Hepatocyte (in vitro differentiated cells): ENCODE measurements around the gene SIDT1. TPM values are rescaled to one million over a fixed set of nuclear protein-coding genes. Genes with fewer than 3 reads are reported as not detected.

Experiments used
- DNase-seq: peaks from one replicate; pipeline ENCODE4 v3.0.0-alpha.2; 2016; ENCODE audit warnings: low spot score
- H2AFZ ChIP-seq: fragments of 200-600 bp; sonication (generic); 2 replicates; pipeline ENCODE4 v1.6.0; 2016; ENCODE audit warnings: antibody characterized with exemption, mild to moderate bottlenecking
- H3K27ac ChIP-seq: fragments of 200-600 bp; sonication (generic); 2 replicates; pipeline ENCODE4 v1.5.1; 2016; ENCODE audit warnings: mild to moderate bottlenecking
- H3K27me3 ChIP-seq: fragments of 200-600 bp; sonication (generic); 2 replicates; pipeline ENCODE4 v1.6.1; 2016
- H3K36me3 ChIP-seq: fragments of 200-600 bp; sonication (generic); replicated peaks from 2 replicates; pipeline ENCODE4 v1.5.1; 2016; ENCODE audit warnings: low read depth; ENCODE audit not compliant: insufficient read depth
- H3K4me1 ChIP-seq: fragments of 200-600 bp; sonication (generic); 2 replicates; pipeline ENCODE4 v1.5.1; 2016; ENCODE audit warnings: mild to moderate bottlenecking, moderate library complexity; ENCODE audit not compliant: insufficient read depth
- H3K4me2 ChIP-seq: fragments of 200-600 bp; sonication (generic); 2 replicates; pipeline ENCODE4 v1.6.0; 2016
- H3K4me3 ChIP-seq: fragments of 200-600 bp; sonication (generic); 2 replicates; pipeline ENCODE4 v1.5.1; 2016; ENCODE audit warnings: mild to moderate bottlenecking
- H3K79me2 ChIP-seq: fragments of 200-600 bp; sonication (generic); 2 replicates; pipeline ENCODE4 v1.6.0; 2017; ENCODE audit warnings: mild to moderate bottlenecking
- H3K9me2 ChIP-seq: fragments of 200-600 bp; sonication (generic); replicated peaks from 2 replicates; pipeline ENCODE4 v1.6.0; 2017; ENCODE audit warnings: mild to moderate bottlenecking; ENCODE audit not compliant: insufficient read depth
- H3K9me3 ChIP-seq: fragments of 200-600 bp; sonication (generic); 2 replicates; pipeline ENCODE4 v1.5.1; 2016; ENCODE audit warnings: low read depth, mild to moderate bottlenecking
- H4K20me1 ChIP-seq: fragments of 200-600 bp; sonication (generic); 2 replicates; pipeline ENCODE4 v1.6.0; 2016; ENCODE audit warnings: mild to moderate bottlenecking; ENCODE audit not compliant: insufficient read depth, poor library complexity, severe bottlenecking
- EZH2 ChIP-seq: fragments of 200-600 bp; sonication (generic); IDR thresholded peaks from 2 replicates; pipeline ENCODE4 v1.6.1; 2016; ENCODE audit warnings: antibody characterized with exemption, mild to moderate bottlenecking, borderline replicate concordance
- EZH2phosphoT487 ChIP-seq: fragments of 200-600 bp; sonication (generic); IDR thresholded peaks from one replicate; pipeline ENCODE4 v1.6.1; 2018; ENCODE audit warnings: antibody characterized with exemption, mild to moderate bottlenecking, low read depth, moderate library complexity; ENCODE audit not compliant: unreplicated experiment, severe bottlenecking
- WGBS: methylation state at CpG from one replicate; pipeline ENCODE4 v1.1.6; 2016; ENCODE audit warnings: low lambda C conversion rate; ENCODE audit errors: missing lambda C conversion rate; 5-methylcytosine and 5-hydroxymethylcytosine counted together
- polyA plus RNA-seq: library from polyadenylated mRNA; unstranded; fragments of >200 nt; fragmentation: Nextera tagmentation; extraction: Ambion mirVana; gene quantifications from 2 replicates; pipeline ENCODE4 v1.2.1, GENCODE V29; 2016
- total RNA-seq: library from RNA; depleted of rRNA; stranded (reverse); fragments of >200 nt; gene quantifications from 2 replicates; pipeline ENCODE4 v1.2.3, GENCODE V29; 2014
- TF ChIP-seq, protein P1 (sequence below): fragments of 200-600 bp; sonication (generic); IDR thresholded peaks from 2 replicates; pipeline ENCODE4 v1.5.1; 2016; ENCODE audit warnings: antibody characterized with exemption, mild to moderate bottlenecking; ENCODE audit not compliant: poor library complexity

Gene SIDT1
- total and polyA plus RNA-seq, 2 experiments from 2014 or later, result 0.18 to 0.90 TPM

- Histone ChIP-seq H3K4me1 (no peaks in the 10 kb centered on the region), H3K9me2 (no peaks in the 10 kb centered on the region), H3K4me2 (no peak overlapping the region), H4K20me1 (no peaks in the 10 kb centered on the region), H3K36me3 (no peaks in the 10 kb centered on the region), H2AFZ (no peak overlapping the region), H3K9me3 (no peaks in the 10 kb centered on the region), H3K27me3 (peaks cover 19% of the 10 kb centered on the region), H3K27ac (no peak overlapping the region), H3K4me3 (no peak overlapping the region), H3K79me2 (no peaks in the 10 kb centered on the region)
- TF ChIP-seq EZH2, result no peak
- TF ChIP-seq, protein P1, sequence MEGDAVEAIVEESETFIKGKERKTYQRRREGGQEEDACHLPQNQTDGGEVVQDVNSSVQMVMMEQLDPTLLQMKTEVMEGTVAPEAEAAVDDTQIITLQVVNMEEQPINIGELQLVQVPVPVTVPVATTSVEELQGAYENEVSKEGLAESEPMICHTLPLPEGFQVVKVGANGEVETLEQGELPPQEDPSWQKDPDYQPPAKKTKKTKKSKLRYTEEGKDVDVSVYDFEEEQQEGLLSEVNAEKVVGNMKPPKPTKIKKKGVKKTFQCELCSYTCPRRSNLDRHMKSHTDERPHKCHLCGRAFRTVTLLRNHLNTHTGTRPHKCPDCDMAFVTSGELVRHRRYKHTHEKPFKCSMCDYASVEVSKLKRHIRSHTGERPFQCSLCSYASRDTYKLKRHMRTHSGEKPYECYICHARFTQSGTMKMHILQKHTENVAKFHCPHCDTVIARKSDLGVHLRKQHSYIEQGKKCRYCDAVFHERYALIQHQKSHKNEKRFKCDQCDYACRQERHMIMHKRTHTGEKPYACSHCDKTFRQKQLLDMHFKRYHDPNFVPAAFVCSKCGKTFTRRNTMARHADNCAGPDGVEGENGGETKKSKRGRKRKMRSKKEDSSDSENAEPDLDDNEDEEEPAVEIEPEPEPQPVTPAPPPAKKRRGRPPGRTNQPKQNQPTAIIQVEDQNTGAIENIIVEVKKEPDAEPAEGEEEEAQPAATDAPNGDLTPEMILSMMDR, result no peak
- TF ChIP-seq EZH2phosphoT487, result no peak
- DNase-seq, result no peak
- 85% methylated on average over 12 of the region's 12 CpGs for WGBS
Measured at GRCh38 chr3:113625834-113626233, 93.5 kb downstream of the SIDT1 start.

- no peaks in the 10 kb centered on the region for H3K9me3 ChIP-seq
- 28% methylated on average over 10 of the region's 10 CpGs for WGBS
- DNase-seq, result peak; percentile 73
- H2AFZ ChIP-seq, result no peak overlapping the region
- peaks cover 4% of the 10 kb centered on the region for H3K4me1 ChIP-seq
- H3K79me2 ChIP-seq, result no peaks in the 10 kb centered on the region
- no peaks in the 10 kb centered on the region for H4K20me1 ChIP-seq
- TF ChIP-seq, protein P1, result peak; percentile 92
- TF ChIP-seq EZH2phosphoT487, result no peak
- no peak for TF ChIP-seq EZH2
- H3K4me2 ChIP-seq, result peak overlapping the region; percentile 60
- peaks cover 19% of the 10 kb centered on the region for H3K27me3 ChIP-seq
- H3K9me2 ChIP-seq, result no peaks in the 10 kb centered on the region
- no peak overlapping the region for H3K4me3 ChIP-seq
- no peaks in the 10 kb centered on the region for H3K36me3 ChIP-seq
- no peak overlapping the region for H3K27ac ChIP-seq
Measured at GRCh38 chr3:113626503-113627371, 94.4 kb downstream of the SIDT1 start.

- H3K27ac ChIP-seq, result no peak overlapping the region
- TF ChIP-seq EZH2, result no peak
- TF ChIP-seq, protein P1, result no peak
- TF ChIP-seq EZH2phosphoT487, result no peak
Measured at GRCh38 chr3:113628316-113628715, 96.0 kb downstream of the SIDT1 start.

More at GRCh38 chr3:113628316-113628715, 96.0 kb downstream of the SIDT1 start:
- peaks cover 19% of the 10 kb centered on the region for H3K27me3 ChIP-seq
- no peaks in the 10 kb centered on the region for H3K9me2 ChIP-seq
- H3K4me1 ChIP-seq, result peaks cover 4% of the 10 kb centered on the region
- H3K36me3 ChIP-seq, result no peaks in the 10 kb centered on the region
- H3K9me3 ChIP-seq, result no peaks in the 10 kb centered on the region
- no peak overlapping the region for H2AFZ ChIP-seq
- no peak overlapping the region for H3K4me2 ChIP-seq
- no peak overlapping the region for H3K4me3 ChIP-seq
- DNase-seq, result no peak
- H4K20me1 ChIP-seq, result no peaks in the 10 kb centered on the region
- no peaks in the 10 kb centered on the region for H3K79me2 ChIP-seq
- WGBS, result 98% methylated on average over 2 of the region's 2 CpGs
